GM21447 (cell line): ENCODE measurements around the gene RPS24.
"Not testable (repeated sequence)": the region's sequence is repeated elsewhere in the genome, so short reads cannot be mapped to it uniquely, and the experiment has no call there.

Experiments
- ATAC-seq: cut with Tn5 transposase; IDR thresholded peaks from one replicate; pipeline ENCODE4 v1.9.1; 2021; ENCODE audit not compliant: unreplicated experiment

Gene RPS24

GRCh38 chr10:78047314-78047891, 13.7 kb downstream of the RPS24 start:
- peak; percentile 65 for ATAC-seq

- no peak for ATAC-seq
Observed at GRCh38 chr10:78049851-78050250, 16.2 kb downstream of the RPS24 start.

- no peak for ATAC-seq
Observed at GRCh38 chr10:78053211-78053868, 19.7 kb downstream of the RPS24 start.

DNA sequence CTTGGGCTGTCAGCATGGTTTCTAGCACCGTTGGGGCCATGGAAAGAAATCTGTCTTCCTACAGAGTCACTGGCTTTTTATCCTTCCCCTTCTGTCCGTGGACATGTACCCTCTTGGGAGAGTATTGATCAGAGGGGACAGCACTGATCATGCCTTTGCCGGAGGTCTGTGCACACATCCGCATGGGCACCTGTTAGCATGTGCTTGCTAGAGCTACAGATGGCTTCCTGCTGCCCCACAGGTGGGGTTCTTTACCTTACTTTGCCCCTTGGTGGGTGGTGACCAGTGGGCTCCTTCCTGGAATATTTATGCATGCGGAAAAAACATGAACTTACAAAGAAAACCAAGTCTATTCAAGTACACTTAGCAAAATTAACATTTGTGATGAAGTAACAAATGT, 24.9 kb downstream of the RPS24 start:
- ATAC-seq = no peak

DNA sequence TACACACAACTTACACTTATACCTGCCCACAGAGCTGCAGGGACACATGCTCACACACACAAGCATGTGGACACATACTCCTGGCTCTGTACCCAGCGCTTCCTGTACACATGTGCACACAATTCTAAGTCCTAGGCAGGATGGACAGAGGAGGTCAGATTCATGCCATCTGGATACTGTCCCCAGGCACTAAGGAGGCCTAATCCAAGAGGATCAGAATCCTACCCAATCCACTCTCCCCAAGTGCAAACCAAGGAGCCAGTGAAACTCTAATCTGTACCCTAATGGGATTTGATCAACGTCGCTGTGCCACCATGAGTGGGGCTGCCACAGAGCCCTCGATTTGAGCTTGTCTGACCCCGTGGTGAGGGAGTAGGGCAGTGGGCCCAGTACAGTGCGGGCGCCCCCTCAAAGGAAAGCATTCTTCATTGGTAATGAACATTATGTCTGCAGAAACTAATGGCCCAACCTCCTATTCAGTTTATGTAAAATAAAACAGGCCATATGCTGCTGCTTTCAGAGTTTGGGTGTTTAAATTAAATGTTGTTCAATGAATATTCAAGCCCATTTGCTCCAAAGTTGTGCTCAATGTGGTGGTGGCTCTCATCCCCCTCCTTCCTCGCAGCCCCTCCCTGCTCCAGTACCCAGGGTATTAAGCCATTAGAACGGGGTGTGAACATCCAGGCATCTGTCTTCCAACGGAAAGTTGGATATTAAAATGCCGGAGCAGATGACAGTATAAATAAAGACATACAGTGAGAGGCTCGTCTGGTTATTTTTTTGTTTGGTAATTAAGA, 26.4 kb downstream of the RPS24 start:
- no peak for ATAC-seq

GRCh38 chr10:78062296-78062695, 28.6 kb downstream of the RPS24 start:
- no peak for ATAC-seq

- no peak for ATAC-seq
Observed at GRCh38 chr10:78063236-78063635, 29.6 kb downstream of the RPS24 start.

- not testable (repeated sequence) for ATAC-seq
Observed at GRCh38 chr10:78064919-78065318, 31.3 kb downstream of the RPS24 start.

DNA sequence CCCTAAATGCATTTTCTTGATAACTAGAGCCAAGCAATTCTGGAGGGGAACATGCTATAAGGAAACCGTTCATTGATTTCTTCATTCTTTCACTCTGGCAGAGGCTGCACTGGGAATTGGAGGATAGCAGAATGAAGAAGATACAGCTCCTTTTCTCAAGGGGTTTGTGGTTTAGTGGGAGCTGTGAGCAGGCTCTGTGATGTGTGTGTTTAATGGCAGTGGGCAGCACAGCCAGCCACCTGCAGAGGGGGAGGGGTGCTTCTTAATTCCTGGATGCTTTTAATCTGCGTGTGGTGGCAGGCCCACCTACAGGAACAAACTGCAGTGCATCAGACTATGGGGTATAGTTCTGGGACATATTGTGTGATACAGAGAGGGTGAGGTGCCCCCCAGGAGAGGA, 31.9 kb downstream of the RPS24 start:
- no peak for ATAC-seq

GRCh38 chr10:78066012-78066411, 32.3 kb downstream of the RPS24 start:
- ATAC-seq = no peak

DNA sequence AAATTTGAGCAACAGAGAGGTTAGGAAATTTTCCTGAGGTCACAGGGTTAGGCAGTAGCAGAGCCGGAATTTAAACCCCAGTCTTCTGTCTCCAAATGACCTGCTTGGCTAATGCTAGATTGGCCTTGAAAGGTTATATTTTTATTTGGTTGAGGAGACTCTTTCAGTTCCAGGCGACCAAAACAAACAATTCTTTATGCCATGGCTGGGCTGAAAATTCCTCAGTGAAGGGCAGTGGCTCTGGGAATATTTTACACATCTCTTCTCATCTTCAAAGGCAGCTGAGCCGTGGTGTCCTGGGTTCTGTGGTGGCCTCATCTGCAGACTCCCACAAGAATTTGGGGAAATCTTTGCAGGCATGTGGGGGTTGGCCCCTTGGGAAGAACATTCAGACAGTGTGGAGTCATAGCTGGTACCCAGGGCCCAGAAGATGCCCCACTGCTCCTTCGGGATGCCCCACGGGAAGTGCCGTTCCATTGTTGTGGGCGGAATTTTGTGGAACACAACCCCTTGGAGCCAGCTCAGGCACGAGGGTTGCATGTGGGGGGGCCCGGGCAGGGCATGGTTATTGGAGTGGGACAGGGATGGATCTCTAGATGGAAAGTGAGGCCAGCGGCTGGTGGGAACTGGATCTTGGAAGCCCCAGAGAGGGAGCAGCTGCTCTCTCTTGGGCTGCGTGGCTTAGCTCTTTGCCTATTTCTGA, 33.2 kb downstream of the RPS24 start:
- no peak for ATAC-seq

- no peak for ATAC-seq
Observed at GRCh38 chr10:78069151-78069550, 35.5 kb downstream of the RPS24 start.

DNA sequence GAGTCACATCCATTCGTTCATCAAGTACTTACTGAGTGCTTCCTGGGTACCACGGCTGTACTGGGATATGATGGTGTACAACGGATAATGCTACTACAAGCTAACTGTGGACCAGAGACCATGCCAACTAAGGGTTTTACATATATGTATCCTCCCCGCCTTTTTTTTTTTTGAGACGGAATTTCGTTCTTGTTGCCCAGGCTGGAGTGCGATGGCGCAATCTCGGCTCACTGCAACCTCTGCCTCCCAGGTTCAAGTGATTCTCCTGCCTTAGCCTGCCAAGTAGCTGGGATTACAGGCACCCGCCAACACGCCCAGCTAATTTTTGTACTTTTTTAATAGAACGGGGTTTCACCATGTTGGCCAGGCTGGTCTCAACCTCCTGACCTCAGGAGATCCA, 36.4 kb downstream of the RPS24 start:
- not testable (repeated sequence) for ATAC-seq

GRCh38 chr10:78070726-78071125, 37.1 kb downstream of the RPS24 start:
- no peak for ATAC-seq

- ATAC-seq = no peak
Observed at GRCh38 chr10:78071140-78071856, 37.6 kb downstream of the RPS24 start.

DNA sequence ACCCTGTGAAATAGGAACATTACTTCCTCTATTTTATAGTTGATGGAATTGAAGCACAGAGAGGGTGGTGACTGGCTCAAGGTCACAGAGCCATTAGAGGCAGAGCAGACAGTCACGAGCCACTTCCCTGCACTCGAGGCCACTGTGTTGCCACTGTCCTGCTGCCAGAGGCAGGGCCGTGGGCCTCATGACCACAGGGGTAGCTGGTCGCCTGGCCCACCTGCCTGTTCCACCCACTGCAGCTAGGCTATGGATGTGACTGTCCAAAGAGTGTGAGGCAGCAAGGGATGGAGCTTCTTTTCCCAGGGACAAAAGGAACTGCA, 38.2 kb downstream of the RPS24 start:
- no peak for ATAC-seq

DNA sequence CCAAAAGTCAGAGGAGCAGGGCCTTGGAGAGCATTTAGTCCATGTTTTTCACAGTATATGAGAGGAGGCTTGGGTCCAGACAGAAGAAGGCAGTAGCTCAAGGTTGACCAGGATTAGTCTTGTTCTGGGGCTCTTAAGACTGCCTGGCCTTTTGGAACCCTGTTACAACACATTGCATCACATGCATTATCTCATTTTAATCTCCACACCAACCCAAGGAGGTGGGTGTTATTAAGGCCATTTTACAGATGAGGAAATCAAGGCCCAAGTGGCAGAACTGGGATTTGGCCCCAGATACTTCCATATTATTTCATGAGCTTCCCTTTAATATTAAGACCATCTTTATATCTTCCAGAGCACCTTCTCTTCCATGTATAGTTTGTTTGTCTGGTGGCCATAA, 38.8 kb downstream of the RPS24 start:
- no peak for ATAC-seq

GRCh38 chr10:78075806-78076205, 42.1 kb downstream of the RPS24 start:
- not testable (repeated sequence) for ATAC-seq

DNA sequence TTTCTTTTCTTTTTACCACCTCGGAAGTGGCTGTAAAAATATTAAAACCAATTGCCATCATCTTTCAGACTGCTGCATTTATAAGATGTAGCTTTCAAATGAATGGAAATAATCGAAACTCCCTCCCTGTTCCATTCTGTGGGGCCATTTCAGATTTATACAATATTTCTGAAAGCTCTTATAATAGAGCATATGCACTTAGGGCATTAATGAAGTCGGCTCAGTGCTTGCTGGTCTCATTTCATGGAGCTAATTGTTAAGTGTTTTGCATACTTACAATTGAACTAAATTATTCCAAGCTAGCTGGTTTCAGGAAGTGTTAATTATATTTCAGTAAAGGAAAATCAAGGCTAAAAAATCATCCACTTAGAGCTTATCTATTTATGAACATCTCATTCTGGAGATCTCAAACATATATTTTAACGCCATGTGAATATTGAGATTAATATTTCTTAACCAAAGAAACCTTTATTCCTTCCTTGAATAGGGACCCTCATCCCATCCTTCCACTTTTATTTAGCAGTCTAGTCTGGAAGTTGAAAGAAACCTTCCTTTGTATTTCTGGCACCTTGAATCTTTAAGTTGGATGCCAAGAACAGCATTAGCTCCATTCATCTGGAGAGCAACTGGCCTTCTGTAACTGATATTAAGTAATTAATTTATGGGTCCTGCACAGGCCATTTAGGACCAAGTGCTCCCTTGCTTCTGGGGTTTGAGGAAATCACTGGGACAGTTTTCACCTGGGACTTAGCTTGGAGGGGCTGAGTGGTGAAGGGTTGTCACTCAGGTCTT, 45.1 kb downstream of the RPS24 start:
- no peak for ATAC-seq

- ATAC-seq = no peak
Observed at GRCh38 chr10:78079411-78079810, 45.7 kb downstream of the RPS24 start.
